Mucosa of descending colon (tissue), 3 donors: ENCODE data around the gene DUSP7. TPM values are rescaled to one million over a fixed set of nuclear protein-coding genes. Genes with fewer than 3 reads are reported as not detected.

ENCODE experiments used
- ATAC-seq: fragments of 200-7000 bp; cut with Tn5 transposase; one replicate; pipeline ENCODE4 v1.9.1; 2020; ENCODE audit warnings: mild to moderate bottlenecking, moderate library complexity
- DNase-seq, 3 donors: peaks; one replicate each; pipeline ENCODE4 v3.0.0-alpha.2; 2020
- H3K36me3 ChIP-seq: fragments of 200-600 bp; one replicate; pipeline ENCODE4 v1.8.0; 2021; ENCODE audit warnings: low read depth, mild to moderate bottlenecking
- H3K4me1 ChIP-seq: fragments of 200-600 bp; one replicate; pipeline ENCODE4 v1.8.0; 2021; ENCODE audit warnings: low read depth, mild to moderate bottlenecking
- H3K4me3 ChIP-seq: fragments of 200-600 bp; one replicate; pipeline ENCODE4 v1.8.0; 2021; ENCODE audit warnings: mild to moderate bottlenecking
- H3K9me3 ChIP-seq: fragments of 200-600 bp; one replicate; pipeline ENCODE4 v1.8.0; 2021; ENCODE audit warnings: mild to moderate bottlenecking
- CTCF ChIP-seq: fragments of 200-600 bp; IDR thresholded peaks from one replicate; pipeline ENCODE4 v1.8.0; 2022; ENCODE audit warnings: antibody characterized with exemption, mild to moderate bottlenecking
- intact Hi-C, 2 donors: fragments of 100-400 bp; cut with DNase I in 1 of 2; cut with micrococcal nuclease in 1 of 2; formaldehyde crosslinking; loops; one replicate each; pipeline versions ENCODE4 v1.11.0 to v1.11.1; 2022; cut with DNase I, micrococcal nuclease
- total RNA-seq, 3 donors: library from RNA; stranded (reverse); fragmentation: NEBNext Ultra II Directional in 2 of 3; extraction: Animal tissue kit (Norgen Biotek cat#: 25700) in 2 of 3; gene quantifications; one replicate each; pipeline versions ENCODE4 v1.2.1 to v1.2.4, GENCODE V29; 2021 to 2023
- donor health status: DM: no; HTN: no; CAD: no; lungs with moderate emphysema.
- donor health status: DM: no; HTN: no; CAD: no.
- donor health status: DM: no; HTN: yes; CAD: no.

Gene DUSP7
- total RNA-seq, 3 donors from 2014 or later, result 6.9 to 12.3 (median 8.0) TPM

- Histone ChIP-seq H3K4me3 (no peak overlapping the region), H3K9me3 (no peaks in the 10 kb centered on the region), H3K4me1 (no peaks in the 10 kb centered on the region), H3K36me3 (no peaks in the 10 kb centered on the region)
- ATAC-seq (no peak), DNase-seq (no peak)
- no peak for TF ChIP-seq CTCF
- intact Hi-C loops, result no loop called here
Observed at GRCh38 chr3:52015438-52016228, 40.7 kb downstream of the DUSP7 start.

- intact Hi-C loops, result no loop called here
- no peaks in the 10 kb centered on the region for H3K9me3 ChIP-seq
- H3K36me3 ChIP-seq, result no peaks in the 10 kb centered on the region
- TF ChIP-seq CTCF, result no peak
- DNase-seq, result no peak
- H3K4me3 ChIP-seq, result no peak overlapping the region
- no peaks in the 10 kb centered on the region for H3K4me1 ChIP-seq
- ATAC-seq, result no peak
Observed at GRCh38 chr3:52014613-52015012, 41.8 kb downstream of the DUSP7 start.

- H3K36me3 ChIP-seq, result no peaks in the 10 kb centered on the region
- no peak overlapping the region for H3K4me3 ChIP-seq
- intact Hi-C loops, result no loop called here
- ATAC-seq (no peak), DNase-seq (no peak)
- H3K9me3 ChIP-seq, result no peaks in the 10 kb centered on the region
- no peak for TF ChIP-seq CTCF
- H3K4me1 ChIP-seq, result no peaks in the 10 kb centered on the region
Observed at GRCh38 chr3:52013802-52014598, 42.4 kb downstream of the DUSP7 start.

GRCh38 chr3:52012699-52013098 is 43.7 kb downstream of the DUSP7 start:
- Histone ChIP-seq H3K9me3 (no peaks in the 10 kb centered on the region), H3K36me3 (no peaks in the 10 kb centered on the region), H3K4me1 (no peaks in the 10 kb centered on the region), H3K4me3 (no peak overlapping the region)
- no peak for TF ChIP-seq CTCF
- intact Hi-C loops, result no loop called here
- DNase-seq (no peak), ATAC-seq (no peak)

- Histone ChIP-seq H3K4me3 (no peak overlapping the region), H3K4me1 (no peaks in the 10 kb centered on the region), H3K36me3 (no peaks in the 10 kb centered on the region), H3K9me3 (no peaks in the 10 kb centered on the region)
- ATAC-seq, result no peak
- no peak for DNase-seq
- TF ChIP-seq CTCF, result no peak
- intact Hi-C loops, result no loop called here
Observed at GRCh38 chr3:52010431-52010830, 45.9 kb downstream of the DUSP7 start.
